ENCODE results near the gene CHST7.
A peak's percentile ranks its signal among the peaks of the same experiment; 100 is the strongest.
"Not testable (repeated sequence)": the region's sequence is repeated elsewhere in the genome, so short reads cannot be mapped to it uniquely, and the experiment has no call there.

The CHST7 gene, protein sequence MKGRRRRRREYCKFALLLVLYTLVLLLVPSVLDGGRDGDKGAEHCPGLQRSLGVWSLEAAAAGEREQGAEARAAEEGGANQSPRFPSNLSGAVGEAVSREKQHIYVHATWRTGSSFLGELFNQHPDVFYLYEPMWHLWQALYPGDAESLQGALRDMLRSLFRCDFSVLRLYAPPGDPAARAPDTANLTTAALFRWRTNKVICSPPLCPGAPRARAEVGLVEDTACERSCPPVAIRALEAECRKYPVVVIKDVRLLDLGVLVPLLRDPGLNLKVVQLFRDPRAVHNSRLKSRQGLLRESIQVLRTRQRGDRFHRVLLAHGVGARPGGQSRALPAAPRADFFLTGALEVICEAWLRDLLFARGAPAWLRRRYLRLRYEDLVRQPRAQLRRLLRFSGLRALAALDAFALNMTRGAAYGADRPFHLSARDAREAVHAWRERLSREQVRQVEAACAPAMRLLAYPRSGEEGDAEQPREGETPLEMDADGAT

DNA sequence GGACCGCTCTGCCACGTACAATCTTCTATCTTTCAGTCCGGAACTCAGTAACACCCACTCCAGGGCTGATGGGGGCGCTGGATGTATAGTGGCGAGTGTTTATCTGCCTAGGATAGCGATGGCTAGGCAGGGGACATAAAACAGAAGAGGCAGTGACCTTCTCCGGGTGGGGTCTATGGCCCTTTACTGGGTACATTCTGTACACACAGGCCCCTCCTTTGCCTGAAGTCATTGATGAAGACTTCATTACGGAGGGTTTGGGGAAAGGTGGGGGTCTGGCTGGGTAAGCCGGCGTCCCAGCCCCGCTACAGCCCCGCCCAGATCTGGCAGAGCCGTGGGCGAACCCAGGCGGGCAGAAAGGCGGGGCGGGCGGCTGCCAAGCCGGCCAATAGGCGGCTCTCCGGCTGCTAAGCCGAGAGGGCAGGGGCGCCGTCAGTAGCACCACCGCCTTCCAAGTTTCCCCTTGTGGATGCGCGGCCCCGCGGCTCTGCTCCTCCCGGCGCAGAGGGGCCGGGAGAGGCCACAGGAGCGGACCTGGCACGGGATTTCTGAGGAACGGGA is at the start of gene CHST7:
Gene CHST7 (plus strand): TSS at position 435 of the 561 bp plus-strand sequence. CDS start 167 bp downstream, outside the sequence.
- peak; percentile 23 to 48 for DNase-seq

DNA sequence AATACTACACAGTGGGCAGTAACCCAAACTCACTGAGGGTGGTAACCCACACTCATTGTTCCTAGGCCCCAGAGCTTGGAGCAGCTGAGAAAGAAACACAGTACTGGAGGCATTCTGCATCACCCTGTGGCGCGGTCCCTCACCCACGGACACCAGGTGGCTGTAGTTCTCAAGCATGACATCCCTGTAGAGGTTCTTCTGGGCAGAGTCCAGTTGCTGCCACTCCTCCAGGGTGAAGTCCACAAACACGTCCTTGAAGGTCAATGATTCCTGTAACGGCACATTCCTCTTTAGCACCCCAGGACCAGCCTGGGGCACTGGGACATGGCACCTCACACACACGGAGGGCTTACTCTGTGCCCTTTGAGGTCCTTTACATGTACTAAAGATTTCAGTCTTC is 44.9 kb upstream of the CHST7 start:
- DNase-seq: not testable (repeated sequence)

DNA sequence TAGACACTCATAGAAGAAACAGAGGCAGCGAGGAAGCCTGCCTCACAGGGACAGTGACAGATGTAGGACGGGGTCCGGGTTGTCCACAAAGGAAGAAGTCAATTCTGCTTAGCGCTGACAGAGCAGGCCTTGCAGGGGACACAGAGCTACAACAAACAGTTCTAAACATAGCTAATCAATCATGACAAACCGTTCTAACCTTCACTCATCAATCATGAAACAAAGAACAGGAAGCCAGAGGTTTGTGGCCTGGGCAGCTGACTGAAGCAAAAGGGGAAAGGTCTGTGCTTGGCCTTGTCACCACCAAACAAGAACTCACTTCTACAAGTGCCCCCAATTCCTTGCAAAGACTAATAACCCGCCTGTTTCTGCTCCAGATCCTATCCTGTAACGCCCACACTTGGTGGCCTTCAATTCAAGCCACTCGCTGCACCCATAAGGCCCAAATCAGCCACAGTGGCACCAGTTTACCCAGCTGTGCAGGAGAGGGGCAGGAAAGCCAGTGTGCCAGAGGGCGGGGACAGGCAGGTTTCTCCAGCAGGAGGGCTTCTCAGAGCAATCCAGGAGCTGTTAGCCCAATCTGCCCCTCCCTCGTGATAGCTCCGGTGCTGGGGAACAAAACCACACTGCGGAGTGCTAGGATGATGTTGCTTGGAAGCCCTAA is 43.7 kb upstream of the CHST7 start:
- not testable (repeated sequence) for DNase-seq

DNA sequence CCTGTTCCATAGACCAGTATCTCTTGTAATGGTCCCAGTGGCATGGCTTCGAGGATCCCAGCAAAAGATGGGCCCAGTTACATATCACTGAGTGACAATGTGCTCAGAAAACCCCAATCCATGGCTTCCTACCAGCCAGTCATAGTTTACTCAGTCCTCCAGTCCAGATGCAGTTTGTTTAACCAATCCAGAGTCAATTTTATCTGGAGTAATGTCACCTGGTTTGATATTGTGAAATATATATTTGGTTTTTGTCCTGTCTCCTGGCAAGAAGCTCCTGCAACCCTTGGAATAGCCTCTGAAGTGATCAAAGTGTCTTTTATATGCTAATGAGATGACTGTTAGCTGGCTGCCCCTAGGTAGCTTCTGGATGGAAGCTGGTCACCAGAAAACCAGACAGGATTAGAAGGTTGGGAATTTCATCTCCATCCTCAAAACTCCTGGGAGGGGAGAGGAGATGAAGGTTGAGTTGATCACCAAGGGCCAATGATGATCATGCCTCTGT is 43.1 kb upstream of the CHST7 start:
- DNase-seq: not testable (repeated sequence)

DNA sequence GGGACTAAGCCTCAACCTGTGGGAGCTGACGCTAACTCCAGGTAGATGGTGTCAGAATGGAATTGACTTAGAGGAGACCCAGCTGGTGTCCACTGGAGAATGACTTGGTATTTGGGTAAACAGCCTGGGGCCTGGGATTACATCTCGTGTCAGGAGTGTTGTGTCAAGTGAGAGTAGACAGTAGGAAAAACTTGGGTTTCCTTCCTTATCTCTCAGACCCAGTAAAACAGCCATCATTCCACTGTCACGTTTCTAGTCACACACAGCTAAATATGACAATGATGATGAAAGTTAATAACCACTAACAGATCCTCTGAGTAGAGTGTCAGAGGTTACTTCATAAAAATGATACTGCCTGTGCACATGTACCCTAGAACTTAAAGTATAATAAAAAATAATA is 42.1 kb upstream of the CHST7 start:
- DNase-seq: no peak

DNA sequence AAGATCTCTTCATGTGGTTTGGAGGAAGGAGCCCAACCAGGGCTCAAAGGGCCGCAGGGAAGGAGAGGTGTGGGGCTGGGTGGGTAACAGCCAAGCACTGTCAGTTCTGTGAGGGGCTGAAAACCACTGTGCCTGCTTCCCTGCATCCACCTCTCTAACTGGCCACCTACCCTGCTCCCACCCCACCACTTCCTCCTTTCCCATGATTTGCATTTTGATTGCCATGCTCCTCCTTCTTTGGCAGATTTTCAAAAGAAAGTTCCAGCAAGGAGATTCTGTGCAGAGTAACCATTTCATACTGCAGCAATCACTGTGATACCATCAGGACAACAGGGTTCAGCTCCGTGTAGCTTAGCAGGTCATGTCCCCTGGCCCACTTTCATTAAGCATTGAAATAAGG is 30.1 kb upstream of the CHST7 start:
- DNase-seq: no peak

DNA sequence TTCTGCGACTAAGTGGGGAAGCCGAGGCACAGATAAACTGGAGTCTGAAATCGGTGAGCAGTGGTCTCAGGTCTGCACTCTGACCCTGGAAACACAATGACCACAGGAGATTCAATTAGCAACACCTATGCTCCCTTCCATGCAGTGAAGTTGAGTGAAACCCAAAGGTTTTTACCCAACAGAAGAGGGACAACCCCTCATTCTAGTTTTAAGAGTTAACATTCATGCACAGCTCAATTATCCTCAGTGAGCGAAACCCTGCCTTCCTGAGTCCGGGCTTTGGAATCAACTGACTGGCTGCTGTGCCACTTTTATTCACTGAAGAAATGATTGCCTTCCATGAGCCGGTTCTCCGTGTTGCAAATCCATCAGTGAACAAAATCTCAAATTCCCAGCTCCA is 29.0 kb upstream of the CHST7 start:
- DNase-seq: not testable (repeated sequence)

DNA sequence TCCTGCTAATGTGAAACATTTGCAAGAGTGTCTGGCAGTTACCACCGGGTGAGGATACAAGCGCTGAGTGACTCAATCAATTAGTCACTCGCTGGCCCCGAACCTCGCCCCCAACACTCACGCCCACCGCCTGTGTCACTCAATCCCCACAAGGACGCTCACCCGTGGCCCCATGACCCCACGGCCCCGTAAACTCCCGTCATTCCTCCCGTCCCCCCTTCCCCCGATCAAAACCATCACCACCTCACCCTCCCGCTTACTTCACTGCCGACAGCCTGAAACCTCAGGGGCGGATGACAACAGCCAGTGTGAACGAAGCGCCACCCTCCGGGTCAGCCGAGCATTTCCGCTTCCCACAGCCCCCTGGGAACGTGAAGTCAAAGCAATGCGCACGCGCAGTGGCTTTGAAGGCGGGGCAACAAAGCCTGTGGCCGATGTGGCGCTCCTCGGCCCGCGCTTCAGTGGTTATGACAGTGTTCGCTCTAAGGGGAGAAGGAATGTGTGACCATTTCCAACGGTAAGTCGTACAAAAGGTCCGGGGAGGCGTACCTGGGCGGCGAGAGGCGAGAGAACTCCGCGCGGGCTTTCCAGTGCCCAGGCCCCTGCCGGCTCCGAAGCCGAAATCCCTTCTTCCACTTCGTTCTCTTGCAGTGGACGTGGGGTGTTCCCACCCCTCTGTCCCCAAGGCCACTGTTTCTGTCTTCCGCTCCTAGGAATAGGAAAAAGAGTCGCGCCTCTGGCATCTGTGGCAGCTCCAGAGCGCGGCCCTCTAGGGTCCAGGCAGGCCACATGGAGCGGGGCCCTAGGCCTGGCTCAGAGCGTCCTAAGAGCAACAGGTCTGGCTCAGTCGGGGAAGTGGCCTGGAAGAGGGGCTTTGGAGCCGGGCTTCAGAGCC is 28.2 kb upstream of the CHST7 start, which contains the start of gene ZNF674:
Gene ZNF674 (minus strand): TSS at position 311 of the 895 bp plus-strand sequence. CDS start 3,334 bp downstream, outside the sequence.
- DNase-seq: peak; percentile 62 to 74

DNA sequence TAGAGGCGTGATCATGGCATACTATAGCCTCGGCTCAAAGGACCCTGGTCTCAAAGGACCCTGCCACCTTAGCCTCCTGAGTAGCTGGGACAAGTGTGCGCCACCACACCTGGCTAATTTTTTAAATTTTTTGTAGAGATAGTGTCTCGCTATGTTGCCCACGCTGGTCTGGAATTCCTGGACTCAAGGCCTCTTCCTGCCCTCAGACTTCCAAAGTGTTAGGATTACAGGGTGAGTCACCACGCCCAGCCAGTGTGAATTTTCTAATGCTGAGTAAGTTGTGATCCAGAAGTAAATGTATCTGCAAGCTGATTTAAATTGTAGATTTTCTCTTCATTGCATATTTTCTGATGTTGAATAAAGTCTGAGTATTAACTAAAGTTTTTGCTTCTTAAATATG is 25.7 kb upstream of the CHST7 start:
- DNase-seq: no peak

DNA sequence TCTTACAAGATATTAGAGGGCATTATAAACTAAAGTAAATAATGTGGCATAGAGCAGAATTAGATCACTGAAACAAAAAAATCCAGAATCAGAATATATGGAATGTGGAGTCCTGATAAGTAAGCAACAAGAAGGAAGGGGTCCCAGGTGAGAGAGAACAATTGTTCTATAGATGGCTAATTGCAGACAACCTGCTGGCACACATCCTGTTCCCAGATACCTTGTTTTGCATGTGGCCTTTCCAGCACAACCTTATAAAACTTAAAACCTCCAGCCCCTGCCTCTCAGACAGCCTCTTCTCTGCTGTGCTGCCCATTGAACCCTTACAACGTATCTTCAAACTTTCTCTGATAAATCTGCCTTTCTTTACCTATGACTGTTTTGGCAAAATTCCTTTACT is 23.7 kb upstream of the CHST7 start:
- no peak for DNase-seq

DNA sequence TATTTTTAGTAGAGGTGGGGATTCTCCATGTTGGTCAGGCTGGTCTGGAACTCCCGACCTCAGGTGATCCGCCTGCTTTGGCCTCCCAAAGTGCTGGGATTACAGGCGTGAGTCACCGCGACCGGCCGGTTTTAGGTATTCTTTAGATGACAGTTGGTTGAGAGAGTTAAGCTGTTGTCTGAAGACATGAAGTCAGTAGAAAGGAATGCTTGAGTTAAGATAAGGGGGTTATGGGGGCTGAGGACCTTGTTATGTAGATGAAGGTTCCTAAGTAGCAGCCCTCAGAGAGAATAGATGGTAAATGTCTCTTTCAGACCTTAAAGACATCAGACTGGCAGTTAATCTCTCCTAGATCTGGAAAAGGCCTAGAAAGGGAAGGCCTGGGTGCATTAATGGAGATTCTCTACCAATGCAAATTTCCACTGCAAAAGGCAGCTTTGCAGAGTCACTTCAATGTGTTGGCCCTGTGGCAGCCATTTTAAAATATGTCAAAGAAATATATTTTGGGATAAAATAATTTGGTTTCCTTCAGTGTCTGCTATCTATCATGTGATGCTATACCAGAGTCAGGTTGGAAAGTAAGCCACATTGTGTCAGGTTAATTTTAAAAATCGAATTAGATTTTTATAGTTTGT is 22.0 kb upstream of the CHST7 start:
- no peak for DNase-seq

DNA sequence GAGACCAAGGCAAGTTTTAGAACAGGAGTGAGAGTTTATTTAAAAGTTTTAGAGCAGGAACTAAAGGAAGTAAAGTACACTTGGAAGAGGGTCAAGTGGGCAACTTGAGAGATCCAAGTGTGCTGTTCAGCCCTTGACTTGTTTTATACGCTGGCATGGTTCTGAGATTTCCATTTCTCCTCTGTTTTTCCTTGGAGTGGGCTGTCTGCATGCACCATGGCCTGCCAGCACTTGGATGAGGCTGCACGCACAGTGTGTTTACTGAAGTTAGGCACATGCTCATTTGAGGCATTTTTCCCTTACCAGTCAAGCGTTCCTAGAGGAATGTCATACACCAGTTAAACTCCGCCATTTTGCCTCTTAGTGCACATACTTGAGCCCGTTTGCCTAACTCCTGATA is 19.6 kb upstream of the CHST7 start:
- no peak for DNase-seq

DNA sequence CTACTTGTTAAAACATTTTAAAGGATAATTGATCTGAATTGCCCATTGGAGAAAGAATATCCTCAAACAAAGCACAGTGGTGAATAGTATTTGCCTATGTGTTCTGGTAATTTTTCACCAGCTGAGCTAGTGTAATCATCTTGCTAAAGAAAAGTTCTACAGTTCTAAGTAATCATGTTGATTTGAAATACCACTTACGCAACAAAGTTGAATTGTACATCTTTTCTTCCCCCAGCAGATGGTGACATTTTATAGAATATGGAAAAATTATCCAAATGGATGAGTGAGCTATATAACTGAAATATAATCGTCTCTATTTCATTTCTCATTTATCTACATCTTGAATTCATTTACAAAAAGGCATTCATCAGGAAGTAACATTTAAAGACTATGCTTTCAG is 18.6 kb upstream of the CHST7 start:
- peak; percentile 35 to 48 for DNase-seq

DNA sequence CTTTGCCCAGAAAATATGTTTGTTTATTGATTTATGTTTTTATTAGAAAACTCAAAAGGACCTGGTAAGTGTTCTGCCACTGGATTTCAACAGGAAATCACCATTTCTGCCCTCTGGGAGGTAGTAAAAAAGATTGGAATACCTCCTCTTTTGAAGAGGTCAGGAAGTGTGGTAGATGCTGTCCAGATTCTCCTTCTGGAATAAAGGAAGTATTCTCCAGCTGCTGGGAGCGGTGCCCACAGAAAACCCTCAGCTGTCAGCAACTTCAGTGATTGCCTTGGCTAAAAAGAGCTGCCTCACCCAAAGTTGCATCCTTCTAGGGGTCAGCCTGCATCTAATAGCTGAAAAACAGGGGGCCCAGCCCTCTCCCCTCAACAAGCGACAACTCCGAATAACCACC is 14.5 kb upstream of the CHST7 start:
- DNase-seq: no peak

DNA sequence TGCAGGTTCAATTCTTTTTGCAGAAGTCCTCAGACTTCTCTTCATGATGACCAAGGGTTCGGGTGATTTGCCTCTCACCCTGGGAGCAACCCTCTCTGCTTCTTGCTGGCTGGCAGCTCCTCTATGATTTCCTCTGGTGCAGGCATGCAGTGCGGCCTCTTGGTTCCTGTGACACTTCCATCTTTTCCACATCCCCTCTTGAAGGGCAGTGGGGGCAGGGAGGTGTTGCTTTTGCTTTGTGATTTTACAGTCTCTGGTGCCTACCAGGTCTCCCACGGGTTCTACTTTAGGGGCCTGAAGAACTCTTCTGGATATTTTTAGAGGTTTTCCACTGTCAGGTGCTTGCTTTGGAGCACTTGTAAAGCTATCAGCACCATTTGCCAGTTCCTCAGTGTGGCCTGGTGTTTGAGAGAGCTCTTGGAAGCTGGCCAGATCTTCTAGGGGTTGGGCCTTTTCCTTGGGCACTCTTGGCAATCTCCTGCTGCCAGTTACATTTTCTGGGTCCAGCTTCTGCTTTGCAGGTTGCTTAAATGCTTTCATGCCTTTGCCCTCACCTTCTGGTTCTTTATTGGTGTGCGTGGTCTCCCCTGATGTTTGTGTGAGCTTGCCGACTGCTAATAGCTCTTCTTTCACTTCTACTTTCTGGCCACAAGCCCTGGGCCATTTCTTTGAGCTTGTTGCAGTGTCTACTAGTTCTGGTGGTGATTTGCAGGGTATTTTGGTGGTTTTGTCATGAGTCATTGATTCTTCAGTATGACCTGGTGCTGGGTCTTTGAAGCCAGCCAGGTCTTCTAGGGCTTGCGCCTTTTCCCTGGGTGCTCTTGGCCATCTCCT is 11.5 kb upstream of the CHST7 start:
- DNase-seq: peak; percentile 1 to 2

DNA sequence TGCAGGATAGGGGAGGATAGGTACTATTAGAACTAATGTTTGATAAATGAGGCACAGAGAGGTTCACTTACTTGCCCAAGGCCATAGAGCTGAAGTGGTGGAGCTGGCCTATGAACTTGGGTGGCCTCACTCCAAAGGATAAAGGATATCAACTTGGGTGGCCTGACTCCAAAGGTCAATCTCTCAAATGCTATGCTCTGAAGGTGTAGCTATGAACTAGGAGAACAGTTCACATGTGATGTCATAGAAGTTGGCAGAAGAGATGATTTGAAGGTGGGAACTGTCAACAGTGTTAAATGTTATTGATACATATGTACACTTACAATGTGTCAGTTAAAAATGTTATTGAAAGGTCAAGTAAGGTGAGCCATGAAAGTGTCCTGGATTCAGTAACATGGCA is 6.2 kb upstream of the CHST7 start:
- no peak for DNase-seq

DNA sequence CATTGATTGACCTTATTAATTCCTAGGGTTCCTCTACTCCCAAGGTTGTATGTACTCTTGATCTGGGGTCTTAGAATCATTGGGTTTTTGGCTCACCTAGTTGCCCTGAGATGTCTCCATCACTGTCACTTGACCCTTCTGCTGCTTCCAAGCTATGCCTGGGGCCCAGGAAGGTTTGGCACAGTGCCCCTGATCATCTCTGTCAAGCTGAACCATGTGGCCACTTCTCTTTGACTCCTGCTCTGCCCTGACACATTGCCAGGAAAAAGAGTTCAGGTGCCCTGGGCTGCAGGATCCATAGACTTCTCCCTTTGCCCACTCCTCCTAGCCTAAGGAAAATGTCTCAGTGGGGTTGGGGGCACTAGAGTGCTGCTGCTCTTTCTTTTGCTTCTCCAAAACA is 3.9 kb upstream of the CHST7 start:
- DNase-seq: no peak

DNA sequence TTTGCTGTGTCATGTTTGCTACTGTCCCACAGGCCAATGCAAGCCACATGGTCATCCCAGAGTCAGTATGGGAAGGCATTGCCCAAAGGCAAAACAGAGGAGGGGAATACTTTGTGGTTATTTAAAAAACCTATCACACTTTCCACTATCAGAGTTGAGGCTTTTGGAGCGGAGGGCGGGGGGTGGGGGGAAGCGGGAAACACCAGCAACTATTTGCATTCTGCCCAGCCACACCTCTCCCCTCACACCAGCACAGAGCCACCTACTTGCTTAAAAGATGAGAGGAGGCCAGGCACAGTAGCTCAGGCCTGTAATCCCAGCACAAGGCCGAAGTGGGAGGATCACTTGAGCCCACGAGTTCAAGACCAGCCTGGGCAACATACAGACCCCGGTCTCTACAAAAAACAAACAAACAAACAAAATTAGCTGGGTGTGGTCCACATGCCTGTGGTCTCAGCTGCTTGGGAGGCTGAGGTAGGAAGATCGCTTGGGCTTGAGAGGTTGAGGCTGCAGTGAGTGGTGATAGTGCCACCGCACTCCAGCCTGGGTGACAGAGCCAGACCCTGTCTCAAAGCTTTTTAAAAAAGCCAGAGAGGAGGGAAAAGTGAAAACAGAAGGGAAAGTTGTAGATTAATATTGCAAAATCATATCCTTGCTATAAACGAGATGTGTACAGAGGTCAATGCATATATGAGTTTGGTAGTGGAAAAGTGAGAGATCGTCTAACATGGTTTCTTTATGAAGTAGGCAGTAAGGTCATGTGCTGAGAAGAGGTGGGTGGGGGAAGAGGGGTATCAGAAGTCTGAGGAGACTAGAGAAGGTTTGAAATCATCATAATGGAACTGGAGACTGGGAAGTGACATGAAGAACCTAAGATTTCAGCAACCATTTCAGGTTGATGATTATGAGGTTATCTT is 1.9 kb upstream of the CHST7 start:
- DNase-seq: no peak

DNA sequence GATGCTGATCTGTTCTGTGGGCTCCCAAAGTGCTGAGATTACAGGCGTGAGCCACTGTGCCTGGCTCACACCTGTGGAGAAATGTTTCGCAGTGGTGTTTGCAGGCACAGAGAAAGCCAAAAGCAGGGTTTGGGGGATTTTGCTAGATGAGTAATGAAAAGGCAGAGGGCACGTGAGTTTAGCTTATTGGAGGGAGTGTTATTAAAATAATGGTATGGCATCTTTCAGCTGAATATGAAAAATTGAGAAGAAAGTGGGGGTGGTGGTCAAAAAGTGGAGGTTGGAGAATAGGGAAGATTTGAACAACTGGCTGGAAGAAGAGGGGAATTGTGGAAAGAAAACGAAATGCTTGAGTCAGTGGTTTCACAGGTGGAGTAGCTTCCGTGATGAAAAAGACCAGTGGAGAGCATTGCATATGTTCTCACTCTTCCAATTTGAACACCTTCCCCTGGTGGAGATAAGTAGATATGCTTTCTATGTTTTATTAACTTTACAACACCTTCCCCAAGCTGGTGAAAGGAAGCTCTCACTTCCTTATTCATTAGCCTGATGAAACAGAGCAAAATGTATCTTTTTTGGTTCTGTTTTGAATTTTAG is 1.1 kb upstream of the CHST7 start:
- DNase-seq: peak; percentile 24 to 41
